Dermis blood vessel endothelial cell (primary cell): Measurements from ENCODE around the gene C11orf58. TPM values are rescaled to one million over a fixed set of nuclear protein-coding genes. Genes with fewer than 3 reads are reported as not detected.

Source experiments
- DNase-seq: peaks from one replicate; pipeline ENCODE4 v3.0.0; 2010
- total RNA-seq: library from RNA; depleted of rRNA; stranded (reverse); fragments of >200 nt; gene quantifications from 2 replicates; pipeline ENCODE4 v1.2.3, GENCODE V29; 2014

Gene C11orf58
- total RNA-seq, 1 donor from 2014 or later: 210 TPM

DNA sequence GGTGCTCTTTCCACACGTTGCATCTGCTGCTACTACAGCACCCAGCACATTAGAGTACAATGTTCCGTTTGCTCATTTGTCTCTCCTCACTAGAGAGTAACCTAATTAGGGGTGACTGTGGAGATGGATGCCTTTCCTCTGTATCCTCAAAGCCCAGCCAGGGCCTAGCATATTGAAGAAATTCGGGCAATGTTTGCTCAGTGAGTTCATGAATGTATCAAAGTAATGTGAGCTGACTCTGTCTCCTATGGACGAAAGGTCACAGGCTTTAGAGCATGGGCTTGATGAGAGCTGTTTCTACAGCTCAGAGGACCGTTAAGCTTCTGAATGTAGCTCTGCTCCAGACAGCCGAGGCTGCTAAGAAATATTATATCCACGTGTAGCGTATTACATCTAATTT lies 67.5 kb downstream of the C11orf58 start:
- no peak for DNase-seq

DNA sequence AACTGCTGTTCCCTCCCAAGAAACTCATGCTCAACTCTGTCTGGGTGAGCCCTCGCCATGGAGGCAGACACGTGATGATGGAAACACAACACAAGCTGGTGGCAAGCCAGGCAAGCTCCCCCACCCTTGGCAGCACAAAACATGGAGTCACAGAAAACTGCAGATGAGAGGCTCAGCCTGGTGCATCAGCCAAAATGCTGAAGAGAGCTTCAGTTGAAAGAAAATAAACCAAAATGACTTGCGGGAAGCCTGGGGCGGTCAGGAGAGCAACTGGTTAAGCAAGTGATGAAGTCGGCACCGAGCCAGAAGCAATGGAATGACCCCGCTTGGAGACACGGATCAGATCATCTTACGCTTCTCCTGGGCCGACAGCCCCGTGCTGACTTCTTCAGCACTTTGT lies 68.3 kb downstream of the C11orf58 start:
- DNase-seq: no peak

DNA sequence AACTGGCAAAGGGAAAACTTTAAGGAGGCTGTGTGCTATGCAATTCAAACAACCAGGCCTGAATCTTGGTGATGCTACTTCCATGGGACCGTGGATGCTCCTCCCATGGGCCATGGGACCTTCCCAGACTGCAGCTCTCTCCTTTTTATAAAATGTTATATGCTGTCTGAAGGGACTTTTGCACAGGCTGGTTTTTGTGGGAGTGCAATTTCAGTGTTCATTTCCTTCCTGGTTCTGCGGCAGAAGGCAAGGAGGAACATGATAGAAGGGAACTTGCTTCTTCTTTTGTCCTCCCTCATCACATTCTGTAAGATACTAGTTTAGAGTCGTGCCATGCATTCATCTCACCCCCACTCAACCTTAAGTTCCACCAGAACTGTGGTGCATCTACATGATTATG lies 68.9 kb downstream of the C11orf58 start:
- DNase-seq: no peak
